ENCODE results near the gene OTUB1. TPM values are rescaled to one million over a fixed set of nuclear protein-coding genes. Genes with fewer than 3 reads are reported as not detected.
"Not testable (repeated sequence)": the region's sequence is repeated elsewhere in the genome, so short reads cannot be mapped to it uniquely, and the experiment has no call there.

Gene OTUB1
- total RNA-seq, 1 donor from 2014 or later: 52.2 TPM

DNA sequence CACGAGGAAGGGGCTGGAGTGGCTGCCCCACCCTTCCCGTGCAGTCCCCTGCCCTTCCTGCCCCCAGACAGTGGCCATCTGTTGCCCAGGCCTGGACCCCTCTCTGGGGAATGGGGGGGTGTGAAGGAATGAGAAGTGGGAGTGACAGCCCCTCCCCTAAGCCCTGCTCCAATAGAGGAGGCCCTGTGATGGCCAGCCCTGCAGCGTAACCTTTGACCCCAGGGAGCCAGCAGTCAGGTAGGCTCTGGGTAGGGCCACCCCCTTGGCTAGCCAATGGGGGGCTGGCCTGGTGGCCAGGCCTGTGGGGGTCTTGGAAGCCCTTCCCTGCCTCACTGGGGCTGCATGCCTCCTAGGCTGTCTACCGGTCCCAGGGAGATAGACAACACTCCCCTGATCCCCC is 56.1 kb downstream of the OTUB1 start:
- peaks cover 2% of the 10 kb centered on the region for H3K27me3 Mint-ChIP-seq (ENCODE audit: low read depth)

DNA sequence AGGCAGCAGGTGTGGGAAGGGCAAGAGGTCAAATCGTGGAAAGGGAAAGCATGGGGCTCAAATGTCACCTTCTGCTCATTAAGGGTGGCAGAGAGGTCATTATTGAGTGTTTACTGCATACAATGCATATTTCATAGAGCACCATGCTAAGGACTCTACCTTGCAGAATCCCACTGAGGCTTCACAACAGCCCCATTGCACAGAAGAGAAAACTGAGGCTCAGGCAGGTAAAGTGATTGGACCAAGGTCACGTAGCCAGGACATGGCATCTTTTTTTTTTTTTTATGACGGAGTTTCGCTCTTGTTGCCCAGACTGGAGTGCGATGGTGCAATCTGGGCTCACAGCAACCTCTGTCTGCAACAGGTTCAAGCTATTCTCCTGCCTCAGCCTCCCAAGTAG is 57.3 kb downstream of the OTUB1 start:
- no peaks in the 10 kb centered on the region for H3K9me3 Mint-ChIP-seq (ENCODE audit: low read depth)
- no peak overlapping the region for H3K4me3 Mint-ChIP-seq (ENCODE audit: unreplicated experiment)
- TF ChIP-seq CTCF (IDR thresholded peaks at IDR 0.05): no peak
- DNase-seq (ENCODE audit: low spot score): no peak
- no peaks in the 10 kb centered on the region for H3K4me1 Mint-ChIP-seq (ENCODE audit: low read depth)
- peaks cover 2% of the 10 kb centered on the region for H3K27me3 Mint-ChIP-seq (ENCODE audit: low read depth)
- no peak overlapping the region for H3K27ac Mint-ChIP-seq (ENCODE audit: unreplicated experiment)
- H3K36me3 Mint-ChIP-seq (ENCODE audit: low read depth): no peaks in the 10 kb centered on the region

More for the DNA sequence above, 56.1 kb downstream of the OTUB1 start:
- no peak for DNase-seq (ENCODE audit: low spot score)
- no peak overlapping the region for H3K4me3 Mint-ChIP-seq (ENCODE audit: unreplicated experiment)
- no peaks in the 10 kb centered on the region for H3K9me3 Mint-ChIP-seq (ENCODE audit: low read depth)
- H3K36me3 Mint-ChIP-seq (ENCODE audit: low read depth): no peaks in the 10 kb centered on the region
- no peaks in the 10 kb centered on the region for H3K4me1 Mint-ChIP-seq (ENCODE audit: low read depth)
- H3K27ac Mint-ChIP-seq (ENCODE audit: unreplicated experiment): no peak overlapping the region
- TF ChIP-seq CTCF (IDR thresholded peaks at IDR 0.05): no peak

GRCh38 chr11:64044730-64045393 is 58.6 kb downstream of the OTUB1 start:
- TF ChIP-seq CTCF (IDR thresholded peaks at IDR 0.05): no peak
- Mint-ChIP-seq H3K36me3 (ENCODE audit: low read depth) (no peaks in the 10 kb centered on the region), H3K4me1 (ENCODE audit: low read depth) (no peaks in the 10 kb centered on the region), H3K4me3 (ENCODE audit: unreplicated experiment) (no peak overlapping the region), H3K27ac (ENCODE audit: unreplicated experiment) (no peak overlapping the region), H3K27me3 (ENCODE audit: low read depth) (peaks cover 2% of the 10 kb centered on the region), H3K9me3 (ENCODE audit: low read depth) (no peaks in the 10 kb centered on the region)
- DNase-seq (ENCODE audit: low spot score): no peak

DNA sequence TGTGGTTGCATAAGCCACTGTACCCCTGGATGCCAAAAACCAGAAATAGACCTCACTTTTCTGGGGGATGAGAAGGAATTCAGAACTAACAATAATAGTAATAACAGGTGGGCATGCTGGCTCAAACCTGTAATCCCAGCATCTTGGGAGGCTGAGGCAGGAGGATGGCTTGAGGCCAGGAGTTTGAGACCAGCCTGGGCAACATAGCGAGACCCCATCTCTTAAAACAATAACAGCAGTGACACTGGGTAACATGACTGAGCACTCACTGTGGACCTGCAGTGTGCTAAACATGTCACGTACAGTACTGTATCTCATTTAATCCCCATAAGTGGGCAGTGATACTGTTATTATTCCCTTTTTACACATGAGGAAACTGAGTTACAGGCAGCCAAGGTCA is 59.5 kb downstream of the OTUB1 start:
- DNase-seq (ENCODE audit: low spot score): no peak
- H3K27ac Mint-ChIP-seq (ENCODE audit: unreplicated experiment): no peak overlapping the region
- peaks cover 2% of the 10 kb centered on the region for H3K27me3 Mint-ChIP-seq (ENCODE audit: low read depth)
- H3K9me3 Mint-ChIP-seq (ENCODE audit: low read depth): no peaks in the 10 kb centered on the region
- TF ChIP-seq CTCF (IDR thresholded peaks at IDR 0.05): no peak
- H3K4me3 Mint-ChIP-seq (ENCODE audit: unreplicated experiment): no peak overlapping the region
- H3K4me1 Mint-ChIP-seq (ENCODE audit: low read depth): no peaks in the 10 kb centered on the region
- H3K36me3 Mint-ChIP-seq (ENCODE audit: low read depth): no peaks in the 10 kb centered on the region

DNA sequence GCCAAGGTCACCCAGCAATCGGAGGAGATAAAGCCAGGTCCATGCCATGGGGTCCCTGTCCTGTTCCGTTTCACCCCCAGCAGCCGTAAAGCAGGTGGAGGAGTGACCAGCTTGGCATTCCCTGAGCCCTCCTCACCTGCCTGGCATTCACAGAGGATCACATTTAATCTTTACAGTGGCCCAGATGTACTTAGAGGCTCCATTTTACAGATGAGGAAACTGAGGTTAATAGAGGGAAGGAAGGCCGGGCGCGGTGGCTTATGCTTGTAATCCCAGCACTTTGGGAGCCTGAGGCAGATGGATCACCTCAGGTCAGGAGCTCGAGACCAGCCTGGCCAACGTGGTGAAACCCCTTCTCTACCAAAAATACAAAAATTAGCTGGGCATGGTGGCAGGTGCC is 61.1 kb downstream of the OTUB1 start:
- DNase-seq (ENCODE audit: low spot score); H3K36me3 Mint-ChIP-seq (ENCODE audit: low read depth); H3K4me3 Mint-ChIP-seq (ENCODE audit: unreplicated experiment); H3K9me3 Mint-ChIP-seq (ENCODE audit: low read depth); H3K27ac Mint-ChIP-seq (ENCODE audit: unreplicated experiment); H3K4me1 Mint-ChIP-seq (ENCODE audit: low read depth); H3K27me3 Mint-ChIP-seq (ENCODE audit: low read depth): not testable (repeated sequence)

Other genes with a start within 250 kb of the OTUB1 start
- 28.6 to 34.6 TPM (median 34.2 TPM) in 3 replicates for gene ZFTA, start 217.7 kb upstream of the OTUB1 start, total RNA-seq
- gene SPINDOC, start 173.0 kb upstream of the OTUB1 start, total RNA-seq: 25.4 to 36.0 TPM (median 32.2 TPM) in 3 replicates
- 25.3 to 30.7 TPM (median 26.2 TPM) in 3 replicates for gene MARK2, start 147.3 kb upstream of the OTUB1 start, total RNA-seq
- 1.3 to 3.8 TPM (median 2.7 TPM) in 3 replicates for gene RCOR2, start 69.3 kb upstream of the OTUB1 start, total RNA-seq
- gene NAA40, start 47.4 kb upstream of the OTUB1 start, total RNA-seq: 17.7 to 28.0 TPM (median 20.8 TPM) in 3 replicates
- gene COX8A, start 11.8 kb upstream of the OTUB1 start, total RNA-seq: 220 to 245 TPM (median 240 TPM) in 3 replicates
- gene FLRT1, start 49.5 kb downstream of the OTUB1 start, total RNA-seq: 0.12 to 0.31 TPM (median 0.22 TPM) in 3 replicates
- gene MACROD1, start 179.7 kb downstream of the OTUB1 start, total RNA-seq: 15.7 to 20.6 TPM (median 16.9 TPM) in 3 replicates
- gene STIP1, start 199.7 kb downstream of the OTUB1 start, total RNA-seq: 108 to 129 TPM (median 109 TPM) in 3 replicates
- gene FERMT3, start 220.3 kb downstream of the OTUB1 start, total RNA-seq: 1.0 to 1.5 TPM (median 1.5 TPM) in 3 replicates
- 37.9 to 45.7 TPM (median 42.2 TPM) in 3 replicates for gene TRPT1, start 239.7 kb downstream of the OTUB1 start, total RNA-seq
- gene NUDT22, start 239.8 kb downstream of the OTUB1 start, total RNA-seq: 42.1 to 56.6 TPM (median 49.9 TPM) in 3 replicates
- 27.0 to 31.6 TPM (median 28.9 TPM) in 3 replicates for gene DNAJC4, start 244.1 kb downstream of the OTUB1 start, total RNA-seq
- gene VEGFB, start 248.1 kb downstream of the OTUB1 start, total RNA-seq: 165 to 209 TPM (median 168 TPM) in 3 replicates

All from chondrocyte (in vitro differentiated cells).